Right cardiac atrium (tissue), 5 donors: ENCODE data around the gene PXYLP1. TPM values are rescaled to one million over a fixed set of nuclear protein-coding genes. Genes with fewer than 3 reads are reported as not detected.

Experiments used
- ATAC-seq, 2 donors: fragments of 200-7000 bp; cut with Tn5 transposase; one replicate each; pipeline versions ENCODE4 v1.8.0 to v1.9.1; 2020; ENCODE audit warnings: moderate library complexity in 2 of 2, mild to moderate bottlenecking in 1 of 2
- DNase-seq, 3 donors: peaks; one replicate each; pipeline ENCODE4 v3.0.0-alpha.2; 2020
- H3K27ac ChIP-seq: one replicate; pipeline ENCODE4 v1.5.1; 2013; ENCODE audit warnings: mild to moderate bottlenecking, low read length, control low read depth, moderate library complexity
- H3K27me3 ChIP-seq: one replicate; pipeline ENCODE4 v1.6.1; 2013; ENCODE audit not compliant: control insufficient read depth, insufficient read depth
- H3K4me1 ChIP-seq: one replicate; pipeline ENCODE4 v1.6.1; 2013; ENCODE audit warnings: low read length; ENCODE audit not compliant: control insufficient read depth, insufficient read depth
- H3K4me3 ChIP-seq: one replicate; pipeline ENCODE4 v1.5.1; 2013; ENCODE audit warnings: low read length, control low read depth
- H3K9me3 ChIP-seq: one replicate; pipeline ENCODE4 v1.6.1; 2013; ENCODE audit warnings: low read length; ENCODE audit not compliant: control insufficient read depth
- WGBS: extraction: QIAGEN DNeasy Blood & Tissue Kit; methylation state at CpG from one replicate; pipeline ENCODE4 v1.1.7; 2013; 5-methylcytosine and 5-hydroxymethylcytosine counted together
- intact Hi-C, 4 donors: fragments of 100-400 bp; cut with DNase I; formaldehyde crosslinking; loops; one replicate each; pipeline versions ENCODE4 v1.11.0 to v1.14.0; 2022 to 2023
- polyA plus RNA-seq: library from polyadenylated mRNA; stranded (reverse); fragments of 200-250 nt; gene quantifications from one replicate; pipeline ENCODE4 v1.2.3, GENCODE V29; 2013
- total RNA-seq, 4 donors: library from RNA; stranded (reverse); fragmentation: NEBNext Ultra II Directional; extraction: Animal tissue kit (Norgen Biotek cat#: 25700); gene quantifications; one replicate each; pipeline ENCODE4 v1.2.1, GENCODE V29; 2021
- donor health status: healthy with polysubstance abuse.
- donor health status: DM: no; HTN: yes; CAD: no.
- donor health status: DM: no; HTN: no; CAD: no.
- donor health status: DM: no; HTN: yes; CAD: no; lungs with severe emphysema.
- donor health status: DM: yes; HTN: yes; CAD: no.

The PXYLP1 gene
- total and polyA plus RNA-seq, 5 donors: 5.1 to 15.1 (median 12.3) TPM

DNA sequence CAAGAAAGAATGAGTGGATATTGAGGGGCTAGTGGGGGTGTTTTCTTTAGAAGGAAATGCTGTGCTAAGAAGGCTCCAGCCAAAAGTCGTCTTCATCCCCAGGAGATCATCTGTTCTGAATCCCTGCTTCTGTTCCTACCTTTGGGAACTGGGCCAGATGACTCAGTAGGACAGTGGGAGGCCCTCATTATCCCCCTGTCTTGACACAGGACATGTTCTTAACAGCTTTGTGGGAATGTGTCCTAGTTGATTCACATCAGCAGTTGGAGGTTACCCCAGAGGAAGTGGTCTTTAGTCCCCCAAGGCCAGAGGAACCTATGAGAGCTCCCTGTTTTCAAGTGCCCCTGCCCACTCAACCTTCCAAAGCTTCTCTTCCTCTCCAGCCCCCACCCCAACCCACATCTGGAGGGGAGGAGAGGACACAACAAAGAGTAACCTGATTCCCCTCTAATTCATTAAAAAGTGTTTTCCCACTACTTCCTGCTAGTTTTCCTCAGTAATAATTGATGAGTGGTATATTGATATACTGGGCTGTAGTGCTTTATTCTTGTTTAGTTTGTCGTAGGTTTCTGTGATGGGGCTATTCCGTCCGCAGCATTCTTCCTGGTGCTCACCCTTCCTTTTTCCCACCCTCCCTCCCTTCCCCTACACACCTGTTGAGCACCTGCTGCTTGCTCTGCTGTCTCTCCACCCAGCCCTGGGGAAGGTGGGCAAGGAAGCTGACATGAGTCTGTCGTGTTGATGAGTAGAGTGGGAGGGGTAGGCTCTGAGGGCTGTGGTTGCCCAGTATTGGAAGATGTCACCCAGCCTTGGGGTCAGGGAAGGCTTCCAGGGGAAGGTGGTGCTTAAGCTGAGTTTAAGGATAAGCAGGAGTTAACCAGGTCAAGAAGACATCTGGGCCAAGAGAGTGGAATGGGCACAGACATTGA is 9.3 kb downstream of the PXYLP1 start:
- Histone ChIP-seq H3K9me3 (no peaks in the 10 kb centered on the region), H3K4me3 (no peak overlapping the region), H3K27me3 (no peaks in the 10 kb centered on the region), H3K27ac (peak overlapping the region; percentile 93), H3K4me1 (peaks cover 28% of the 10 kb centered on the region)
- intact Hi-C loops: loop anchor here in 1 of 4 donors (5.0 kb wide), 1 partner anchor 36 kb away; no protein-coding TSS in a partner anchor
- 74% methylated on average over 5 of the region's 5 CpGs for WGBS
- ATAC-seq (no peak), DNase-seq (no peak)

DNA sequence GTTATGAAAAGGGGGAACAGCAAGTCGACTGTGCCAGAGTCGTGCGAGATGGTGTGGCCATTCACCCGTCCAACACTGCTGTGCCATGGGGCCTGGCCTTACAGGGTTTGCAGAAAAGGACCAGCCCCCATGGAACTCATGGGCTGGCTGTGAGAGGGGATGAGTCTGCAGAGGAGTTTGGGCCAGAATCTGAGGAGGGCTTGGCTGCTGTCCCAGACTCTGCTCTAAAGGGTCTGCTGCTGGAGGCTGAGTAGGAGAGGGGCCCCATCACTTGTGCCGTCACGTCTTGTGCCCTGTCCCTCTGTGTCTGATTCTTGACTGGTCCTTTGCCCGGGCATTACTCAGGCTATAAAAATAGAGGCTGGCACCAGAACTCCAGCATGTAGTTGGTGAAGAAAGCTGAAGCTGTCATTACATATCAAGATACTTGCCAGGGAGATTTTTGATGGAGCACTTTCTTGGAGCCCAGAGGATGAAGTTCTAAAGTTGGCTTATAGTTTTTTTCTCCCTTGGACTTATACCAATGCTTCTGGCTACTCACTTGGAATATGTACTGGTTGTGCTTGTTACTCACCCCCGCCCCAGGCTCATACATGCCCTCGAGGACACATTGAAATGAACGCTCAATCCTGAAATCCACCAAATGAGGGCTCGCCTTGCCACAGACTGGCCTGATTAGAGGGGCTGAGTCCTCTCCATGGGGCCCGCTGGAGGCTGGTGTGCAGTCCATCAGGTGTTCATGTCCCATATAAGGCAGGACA is 10.2 kb downstream of the PXYLP1 start:
- Histone ChIP-seq H3K4me1 (peaks cover 28% of the 10 kb centered on the region), H3K9me3 (no peaks in the 10 kb centered on the region), H3K4me3 (no peak overlapping the region), H3K27me3 (no peaks in the 10 kb centered on the region), H3K27ac (peak overlapping the region; percentile 94)
- DNase-seq (peak; percentile 68 to 85 (median 84)), ATAC-seq (peak; percentile 81)
- intact Hi-C loops: loop anchor here in 1 of 4 donors (5.0 kb wide), 1 partner anchor 36 kb away; no protein-coding TSS in a partner anchor
- 44% methylated on average over 12 of the region's 12 CpGs for WGBS

DNA sequence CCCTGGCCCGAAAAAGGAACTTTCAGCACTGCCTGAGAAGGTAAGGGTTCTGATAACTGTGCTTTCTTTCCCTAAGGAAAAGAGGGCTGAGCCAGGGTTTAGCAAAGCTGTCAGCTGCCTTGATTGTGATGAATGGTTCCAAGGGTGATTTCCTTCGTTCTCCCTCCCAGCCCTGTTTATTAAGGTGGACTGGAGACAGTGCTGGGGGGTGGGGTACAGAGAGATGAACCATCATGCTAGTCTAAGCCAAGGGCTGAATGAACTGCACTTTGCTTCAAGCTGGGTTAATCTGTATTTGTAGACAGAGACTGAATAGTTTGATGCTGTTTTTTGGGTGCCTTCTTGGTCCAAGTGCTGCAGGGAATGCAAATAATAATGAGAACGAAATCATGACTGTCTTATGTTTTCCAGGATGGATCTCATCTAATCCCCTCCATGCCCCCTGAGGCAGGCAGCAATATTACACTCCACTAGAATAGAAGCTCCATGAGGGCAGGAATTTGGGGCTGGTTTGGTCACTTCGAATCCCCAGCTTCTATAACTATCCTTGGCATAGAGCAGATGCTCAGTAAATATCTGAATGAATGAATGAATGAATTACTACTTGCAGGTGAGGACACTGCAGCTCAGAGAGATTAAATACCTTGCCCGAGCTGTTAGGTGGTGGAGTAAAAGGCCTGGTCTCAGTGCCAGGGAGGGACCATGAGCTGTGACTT is 10.9 kb downstream of the PXYLP1 start:
- Histone ChIP-seq H3K4me1 (peaks cover 28% of the 10 kb centered on the region), H3K4me3 (no peak overlapping the region), H3K27me3 (no peaks in the 10 kb centered on the region), H3K27ac (peak overlapping the region; percentile 94), H3K9me3 (no peaks in the 10 kb centered on the region)
- no peak for DNase-seq
- intact Hi-C loops: loop anchor here in 1 of 4 donors (5.0 kb wide), 1 partner anchor 35 kb away; no protein-coding TSS in a partner anchor
- no peak for ATAC-seq
- WGBS: 75% methylated on average over 5 of the region's 5 CpGs

DNA sequence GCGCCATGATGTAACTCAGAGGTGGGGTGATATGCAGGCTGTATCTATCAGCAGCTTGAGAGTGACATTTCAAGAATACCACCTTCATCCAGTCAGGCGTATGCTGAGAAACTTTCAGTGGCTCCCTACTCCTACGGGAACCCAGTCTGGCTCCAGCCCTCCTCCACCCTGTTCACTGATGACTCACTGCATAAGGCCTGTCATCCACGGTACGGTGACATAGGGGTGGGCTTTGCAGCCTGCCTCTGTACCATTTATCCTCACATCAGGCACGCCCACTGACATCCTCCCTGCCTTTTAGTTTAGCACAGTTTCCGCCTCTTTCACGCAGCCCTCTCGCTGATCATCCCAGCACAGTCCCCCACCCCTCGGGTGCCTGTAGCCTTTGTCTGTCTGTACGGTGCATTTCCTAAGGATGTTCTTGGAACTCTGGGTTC is 11.7 kb downstream of the PXYLP1 start:
- no peak for DNase-seq
- H3K4me3 ChIP-seq: no peak overlapping the region
- ATAC-seq: peak; percentile 13 to 59
- peaks cover 24% of the 10 kb centered on the region for H3K4me1 ChIP-seq
- 58% methylated on average over 11 of the region's 11 CpGs for WGBS
- intact Hi-C loops: loop anchor here in 1 of 4 donors (5.0 kb wide), 1 partner anchor 34 kb away; no protein-coding TSS in a partner anchor
- H3K9me3 ChIP-seq: no peaks in the 10 kb centered on the region
- peak overlapping the region; percentile 39 for H3K27ac ChIP-seq
- no peaks in the 10 kb centered on the region for H3K27me3 ChIP-seq

DNA sequence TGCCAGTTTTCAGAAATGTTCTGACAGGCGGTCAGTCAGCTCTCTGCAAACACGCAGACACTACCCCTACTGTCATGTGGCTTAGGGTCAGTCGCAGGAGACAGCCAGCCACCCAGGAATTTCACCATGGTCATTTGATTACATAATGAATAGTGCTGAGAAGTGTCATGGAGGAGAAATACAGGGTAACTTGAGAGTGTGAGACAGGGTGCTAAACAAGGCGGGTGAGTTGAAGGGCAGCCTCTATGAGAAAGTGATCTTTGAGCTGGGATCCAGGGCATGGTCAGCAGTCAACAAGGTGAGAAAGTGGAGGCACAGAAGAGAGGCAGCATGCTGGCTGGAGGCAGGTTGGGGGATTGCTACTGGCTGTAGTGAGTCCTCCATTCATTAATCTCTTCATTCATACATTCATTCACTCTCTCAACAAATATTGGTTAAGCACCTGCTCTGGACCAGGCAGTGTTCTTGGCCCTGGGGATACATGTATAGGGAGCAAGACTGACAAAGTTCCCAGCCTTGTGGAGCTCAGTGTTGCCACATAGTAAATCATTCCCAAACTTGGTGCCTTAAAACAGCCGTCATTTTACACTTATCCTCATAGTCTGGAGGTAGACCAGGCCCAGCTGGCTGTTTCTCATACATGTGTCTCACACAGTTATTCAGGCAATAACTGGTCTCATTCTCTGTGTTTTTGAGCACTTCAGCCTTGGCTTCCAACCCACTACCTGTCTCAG is 14.8 kb downstream of the PXYLP1 start:
- no peak for ATAC-seq
- WGBS: 74% methylated on average over 5 of the region's 5 CpGs
- intact Hi-C loops: no loop called here
- Histone ChIP-seq H3K4me3 (no peak overlapping the region), H3K9me3 (no peaks in the 10 kb centered on the region), H3K27ac (no peak overlapping the region), H3K4me1 (peaks cover 12% of the 10 kb centered on the region), H3K27me3 (no peaks in the 10 kb centered on the region)
- no peak for DNase-seq

DNA sequence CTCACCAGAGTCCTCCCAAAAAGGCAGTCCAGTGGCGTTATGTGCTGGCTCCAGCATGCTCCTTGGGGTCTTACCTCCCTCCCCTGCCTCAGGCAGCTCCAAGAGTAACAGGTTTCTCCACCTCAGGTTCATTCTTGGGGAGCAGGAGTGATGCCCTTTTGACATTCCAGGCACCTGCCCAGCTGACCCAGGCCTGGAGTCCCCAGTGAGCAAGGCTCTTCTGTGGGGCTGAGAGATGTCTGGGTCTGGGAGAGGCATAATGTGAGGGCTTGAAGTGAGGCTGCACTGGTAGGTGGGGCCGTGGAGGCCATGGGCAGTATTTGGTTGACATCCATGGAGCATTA is 15.3 kb downstream of the PXYLP1 start:
- intact Hi-C loops: no loop called here
- no peak overlapping the region for H3K27ac ChIP-seq
- DNase-seq (no peak), ATAC-seq (no peak)
- no peaks in the 10 kb centered on the region for H3K9me3 ChIP-seq
- H3K4me1 ChIP-seq: peaks cover 8% of the 10 kb centered on the region
- no peak overlapping the region for H3K4me3 ChIP-seq
- H3K27me3 ChIP-seq: no peaks in the 10 kb centered on the region
- WGBS: 83% methylated on average over 2 of the region's 2 CpGs

DNA sequence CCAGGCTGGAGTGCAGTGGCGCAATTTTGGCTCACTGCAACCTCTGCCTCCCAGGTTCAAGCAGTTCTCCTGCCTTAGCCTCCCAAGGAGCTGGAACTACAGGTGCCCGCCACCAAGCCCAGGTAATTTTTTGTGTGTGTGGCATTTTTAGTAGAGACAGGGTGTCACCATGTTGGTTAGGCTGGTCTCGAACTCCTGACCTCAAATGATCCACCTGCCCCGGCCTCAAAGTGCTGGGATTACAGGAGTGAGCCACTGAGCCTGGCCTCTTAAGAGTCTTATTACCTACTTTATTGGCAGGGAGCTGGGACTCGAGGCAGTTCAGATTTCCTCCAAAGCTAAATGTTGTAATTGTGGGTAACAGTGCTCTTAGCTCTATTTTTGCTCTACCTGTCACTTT is 16.4 kb downstream of the PXYLP1 start:
- Histone ChIP-seq H3K4me1 (peaks cover 3% of the 10 kb centered on the region), H3K4me3 (no peak overlapping the region), H3K9me3 (no peaks in the 10 kb centered on the region), H3K27me3 (no peaks in the 10 kb centered on the region), H3K27ac (no peak overlapping the region)
- ATAC-seq (no peak), DNase-seq (no peak)
- 95% methylated on average over 5 of the region's 5 CpGs for WGBS
- intact Hi-C loops: no loop called here

DNA sequence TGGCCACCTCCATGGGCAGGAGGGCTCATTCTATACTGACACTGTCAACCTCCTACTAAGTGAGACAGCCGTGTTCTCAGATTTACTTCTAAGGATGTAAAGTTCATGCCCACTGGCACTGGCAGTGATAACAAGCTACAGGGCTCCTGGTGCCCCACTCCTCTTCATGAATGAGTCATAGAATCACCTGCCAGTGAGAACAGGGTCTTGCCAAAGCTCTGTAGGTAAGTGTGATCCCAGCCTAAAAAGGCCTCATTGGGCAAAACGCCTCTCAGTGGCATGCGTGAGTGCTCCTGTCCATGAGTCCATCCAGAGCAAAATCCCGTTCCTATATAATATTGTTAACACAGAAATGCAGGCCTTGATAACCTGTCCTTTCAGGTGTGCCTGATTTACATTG is 17.4 kb downstream of the PXYLP1 start:
- DNase-seq (no peak), ATAC-seq (no peak)
- intact Hi-C loops: no loop called here
- no peaks in the 10 kb centered on the region for H3K4me1 ChIP-seq
- WGBS: 83% methylated on average over 4 of the region's 4 CpGs
- H3K27me3 ChIP-seq: no peaks in the 10 kb centered on the region
- no peak overlapping the region for H3K27ac ChIP-seq
- no peak overlapping the region for H3K4me3 ChIP-seq
- no peaks in the 10 kb centered on the region for H3K9me3 ChIP-seq

DNA sequence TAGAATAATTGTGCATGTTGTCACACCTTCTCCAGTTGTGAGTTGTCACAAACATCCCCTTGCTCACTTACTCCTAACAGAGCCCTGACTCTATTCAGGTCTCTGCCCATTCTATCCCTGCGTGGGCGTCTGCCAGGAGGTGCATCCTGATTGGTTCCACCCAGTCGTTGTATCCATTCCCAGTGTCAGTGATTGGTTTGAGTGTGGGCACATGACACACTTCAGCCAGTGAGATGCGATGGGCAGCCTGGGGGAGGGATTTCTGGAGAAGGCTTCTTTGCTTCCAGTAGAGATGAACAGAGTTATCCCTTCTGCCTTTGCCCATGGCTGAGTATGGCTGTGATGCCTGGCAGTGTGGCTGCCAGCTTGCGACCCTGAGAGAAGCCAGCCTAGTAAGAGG is 18.7 kb downstream of the PXYLP1 start:
- H3K9me3 ChIP-seq: no peaks in the 10 kb centered on the region
- H3K4me3 ChIP-seq: no peak overlapping the region
- no peaks in the 10 kb centered on the region for H3K27me3 ChIP-seq
- ATAC-seq: no peak
- H3K27ac ChIP-seq: no peak overlapping the region
- no peaks in the 10 kb centered on the region for H3K4me1 ChIP-seq
- WGBS: 94% methylated on average over 5 of the region's 5 CpGs
- no peak for DNase-seq
- intact Hi-C loops: no loop called here

DNA sequence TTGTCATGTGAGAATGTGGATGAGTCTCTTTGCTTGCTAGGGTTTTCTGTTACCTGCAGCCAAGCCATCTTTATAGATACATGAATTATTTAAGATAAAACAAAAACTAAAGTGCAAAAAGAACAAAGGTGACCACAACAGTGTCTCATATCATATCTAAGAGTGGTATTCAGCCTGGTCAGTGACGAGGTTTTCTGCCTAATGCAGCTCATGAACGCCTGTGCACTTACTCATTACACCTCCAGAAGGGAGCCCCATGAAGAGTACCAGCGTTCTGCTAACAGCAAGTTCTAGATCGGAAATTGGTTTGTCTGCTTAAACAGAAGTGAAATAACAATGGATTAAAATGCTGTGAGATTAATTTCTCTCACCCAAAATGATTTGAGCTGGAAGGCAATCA is 19.2 kb downstream of the PXYLP1 start:
- ATAC-seq (no peak), DNase-seq (no peak)
- 94% methylated on average over 4 of the region's 4 CpGs for WGBS
- H3K4me3 ChIP-seq: no peak overlapping the region
- intact Hi-C loops: no loop called here
- no peak overlapping the region for H3K27ac ChIP-seq
- H3K4me1 ChIP-seq: peaks cover under 1% of the 10 kb centered on the region
- no peaks in the 10 kb centered on the region for H3K9me3 ChIP-seq
- H3K27me3 ChIP-seq: no peaks in the 10 kb centered on the region
